ENCODE results near the gene FRMD4A. TPM values are rescaled to one million over a fixed set of nuclear protein-coding genes. Genes with fewer than 3 reads are reported as not detected.
"Not testable (repeated sequence)": the region's sequence is repeated elsewhere in the genome, so short reads cannot be mapped to it uniquely, and the experiment has no call there.

FRMD4A gene
- total and polyA plus RNA-seq, 2 of the 4 experiments (the other 2 are of a cell fraction) = 30.3 to 68.8 TPM

DNA sequence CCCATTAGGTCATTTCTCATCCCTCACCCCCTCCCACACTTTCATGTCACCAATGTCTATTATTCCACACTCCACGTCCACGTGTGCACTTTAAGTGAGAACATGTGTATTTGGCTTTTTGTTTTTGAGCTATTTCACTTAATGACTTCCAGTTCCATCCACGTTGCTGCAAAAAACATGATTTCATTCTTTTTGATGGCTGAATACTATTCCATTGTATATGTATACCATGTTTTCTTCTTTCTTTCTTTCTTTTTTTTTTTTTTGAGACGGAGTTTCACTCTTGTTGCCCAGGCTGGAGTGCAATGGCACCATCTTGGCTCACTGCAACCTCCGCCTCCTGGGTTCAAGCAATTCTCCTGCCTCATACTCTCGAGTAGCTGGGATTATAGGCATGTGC lies 502.4 kb downstream of the FRMD4A start:
- dilution Hi-C loops (cut with HindIII; ENCODE audit: low sequenced_read_pairs, unreplicated experiment); H3K4me2 ChIP-seq (ENCODE audit: low read depth, low read length); in situ Hi-C loops (cut with MboI; ENCODE audit: low sequenced_read_pairs); H2AFZ ChIP-seq (replicated peaks; ENCODE audit: low read length, poor library complexity); H2AK9ac ChIP-seq (replicated peaks; ENCODE audit: low read depth, low read length, poor library complexity); H2BK20ac ChIP-seq (ENCODE audit: low read depth, low read length); H3K4me3 ChIP-seq (ENCODE audit: insufficient read depth, low read depth, low read length); H3K36me3 ChIP-seq (ENCODE audit: control insufficient read depth, insufficient read depth, low read length); DNase-seq; BruUV-seq (replicated peaks); H2AK5ac ChIP-seq (ENCODE audit: low read depth, low read length); POLR2A ChIA-PET (ENCODE audit: unreplicated experiment); H2BK5ac ChIP-seq (ENCODE audit: low read depth, low read length, poor library complexity, severe bottlenecking); H3K56ac ChIP-seq (ENCODE audit: extremely low read depth, insufficient read depth, low read length); H3K14ac ChIP-seq (replicated peaks; ENCODE audit: low read depth, low read length); H3K18ac ChIP-seq (ENCODE audit: low read depth, low read length); H3K27me3 ChIP-seq (ENCODE audit: control insufficient read depth, insufficient read depth, low read length); ATAC-seq (ENCODE audit: low read depth); intact Hi-C loops (cut with micrococcal nuclease); H4K5ac ChIP-seq (ENCODE audit: low read depth, low read length); H3K9ac ChIP-seq (ENCODE audit: low read depth, low read length); H4K8ac ChIP-seq (ENCODE audit: low read depth in 2 of 2, low read length in 2 of 2); H4K91ac ChIP-seq (ENCODE audit: insufficient read depth, low read depth, low read length); H4K20me1 ChIP-seq (ENCODE audit: insufficient read depth, low read length); H3K4ac ChIP-seq (ENCODE audit: low read depth, low read length); H2BK15ac ChIP-seq (ENCODE audit: low read depth, low read length); H2BK120ac ChIP-seq (ENCODE audit: low read depth, low read length); H3K23ac ChIP-seq (ENCODE audit: low read depth, low read length); H3K9me3 ChIP-seq (ENCODE audit: control insufficient read depth, insufficient read depth, low read length); H3K27ac ChIP-seq (ENCODE audit: insufficient read depth, low read length); H3K4me1 ChIP-seq (ENCODE audit: control insufficient read depth, insufficient read depth, low read length): not testable (repeated sequence)
- Histone ChIP-seq H3K9me1 (ENCODE audit: insufficient read depth, low read length) (peaks cover 13% of the 10 kb centered on the region; the same call in 1 of the 2 replicates), H3K79me1 (ENCODE audit: low read depth in 1 of 2, low read length in 2 of 2) (peaks cover 28 to 75% of the 10 kb centered on the region in 2 experiments)
- no CpG with 5 or more reads among the region's 6 CpGs for WGBS, 2 experiments (ENCODE audit: extremely low coverage in 2 of 2, insufficient read length in 1 of 2)
- CTCF ChIA-PET = interaction anchor here (0.8 kb wide), 1 partner anchor 23 kb away, joined by 4 read pairs; no protein-coding TSS in a partner anchor

Measured in IMR-90 (cell line).